Measurements from ENCODE around the gene MIEN1. TPM values are rescaled to one million over a fixed set of nuclear protein-coding genes. Genes with fewer than 3 reads are reported as not detected.
A peak's percentile ranks its signal among the peaks of the same experiment; 100 is the strongest.

Gene MIEN1
- total RNA-seq, 1 experiment from 2014 or later: 50.8 TPM

DNA sequence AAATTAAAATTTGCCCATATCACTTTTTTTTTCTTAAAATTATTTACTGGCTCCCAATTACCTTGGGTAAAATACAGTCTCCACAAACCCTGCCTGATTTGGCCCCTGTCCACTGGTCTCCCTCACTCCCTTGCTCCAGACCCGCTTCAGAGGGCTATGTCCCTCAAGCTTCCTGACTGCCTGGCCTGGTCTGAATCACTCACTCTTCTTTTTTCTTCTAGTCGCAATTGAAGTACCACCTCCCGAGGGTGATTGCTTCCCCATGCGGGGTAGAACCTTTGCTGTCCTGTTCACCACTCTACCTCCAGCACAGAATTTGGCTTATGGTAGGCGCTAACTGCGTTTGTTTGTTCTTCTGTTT is 41.9 kb downstream of the MIEN1 start:
- H3K4me1 ChIP-seq (ENCODE audit: insufficient read depth, low read length): peaks cover 9% of the 10 kb centered on the region
- Mint-ChIP-seq H3K27ac (peak overlapping the region; percentile 96 to 99 (median 98)), H3K36me3 (ENCODE audit: insufficient read depth in 1 of 3, low read depth in 3 of 3) (peaks cover 6 to 20% (median 12%) of the 10 kb centered on the region in 3 experiments; a peak in 6 of 7 replicates), H3K27me3 (ENCODE audit: low read depth) (no peaks in the 10 kb centered on the region), H3K9me3 (no peaks in the 10 kb centered on the region), H3K4me3 (peak overlapping the region; percentile 85 to 88), H3K4me1 (peaks cover 33 to 35% of the 10 kb centered on the region in 2 experiments)
- DNase-seq: no peak
- no peak overlapping the region for H2BK15ac ChIP-seq (ENCODE audit: low read depth, low read length)
- H3K79me2 ChIP-seq (ENCODE audit: insufficient read depth, low read length): no peaks in the 10 kb centered on the region
- no peak overlapping the region for H3K56ac ChIP-seq (ENCODE audit: insufficient read length, low read depth, low read length)
- no peak overlapping the region for H3K18ac ChIP-seq (ENCODE audit: insufficient read length, low read depth, low read length)
- no peak overlapping the region for H4K91ac ChIP-seq (ENCODE audit: insufficient read length, low read depth, low read length)
- no peak overlapping the region for H2BK20ac ChIP-seq (ENCODE audit: low read depth, low read length, poor library complexity, severe bottlenecking)
- no peak overlapping the region for H3K4ac ChIP-seq (ENCODE audit: low read depth, low read length)
- no peak overlapping the region for H2BK120ac ChIP-seq (ENCODE audit: low read depth, low read length, poor library complexity, severe bottlenecking)
- no peaks in the 10 kb centered on the region for H4K20me1 ChIP-seq (ENCODE audit: control insufficient read depth, insufficient read depth, insufficient read length)
- no peak overlapping the region for H3T11ph ChIP-seq (ENCODE audit: low read length)
- H3K14ac ChIP-seq (ENCODE audit: insufficient read depth, low read length): no peak overlapping the region
- H2AK5ac ChIP-seq (ENCODE audit: insufficient read length, low read length): no peak overlapping the region
- no peaks in the 10 kb centered on the region for H3K9me3 ChIP-seq (ENCODE audit: control insufficient read depth, low read depth, low read length)
- H2BK5ac ChIP-seq (ENCODE audit: insufficient read length, low read length): no peak overlapping the region
- H2BK12ac ChIP-seq (ENCODE audit: insufficient read length, low read depth, low read length): no peak overlapping the region
- H3K27ac ChIP-seq (ENCODE audit: insufficient read length, low read depth, low read length): peak overlapping the region; percentile 74
- H4K8ac ChIP-seq (replicated peaks; ENCODE audit: insufficient read length, low read depth, low read length): no peak overlapping the region
- H3K4me2 ChIP-seq (ENCODE audit: insufficient read depth, insufficient read length, low read length): peak overlapping the region; percentile 76
- no CpG with 5 or more reads among the region's 6 CpGs for WGBS (ENCODE audit: extremely low coverage, insufficient read length, low lambda C conversion rate)
- no peak overlapping the region for H3K23ac ChIP-seq (ENCODE audit: insufficient read length, low read depth, low read length)
- TF ChIP-seq, protein P1, sequence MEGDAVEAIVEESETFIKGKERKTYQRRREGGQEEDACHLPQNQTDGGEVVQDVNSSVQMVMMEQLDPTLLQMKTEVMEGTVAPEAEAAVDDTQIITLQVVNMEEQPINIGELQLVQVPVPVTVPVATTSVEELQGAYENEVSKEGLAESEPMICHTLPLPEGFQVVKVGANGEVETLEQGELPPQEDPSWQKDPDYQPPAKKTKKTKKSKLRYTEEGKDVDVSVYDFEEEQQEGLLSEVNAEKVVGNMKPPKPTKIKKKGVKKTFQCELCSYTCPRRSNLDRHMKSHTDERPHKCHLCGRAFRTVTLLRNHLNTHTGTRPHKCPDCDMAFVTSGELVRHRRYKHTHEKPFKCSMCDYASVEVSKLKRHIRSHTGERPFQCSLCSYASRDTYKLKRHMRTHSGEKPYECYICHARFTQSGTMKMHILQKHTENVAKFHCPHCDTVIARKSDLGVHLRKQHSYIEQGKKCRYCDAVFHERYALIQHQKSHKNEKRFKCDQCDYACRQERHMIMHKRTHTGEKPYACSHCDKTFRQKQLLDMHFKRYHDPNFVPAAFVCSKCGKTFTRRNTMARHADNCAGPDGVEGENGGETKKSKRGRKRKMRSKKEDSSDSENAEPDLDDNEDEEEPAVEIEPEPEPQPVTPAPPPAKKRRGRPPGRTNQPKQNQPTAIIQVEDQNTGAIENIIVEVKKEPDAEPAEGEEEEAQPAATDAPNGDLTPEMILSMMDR (conservative IDR thresholded peaks at IDR 0.05): no peak
- H3K23me2 ChIP-seq (ENCODE audit: insufficient read length, low read depth, low read length, poor library complexity, severe bottlenecking): peaks cover 9% of the 10 kb centered on the region
- no peak overlapping the region for H2AFZ ChIP-seq (ENCODE audit: low read length)
- H3K79me1 ChIP-seq (ENCODE audit: insufficient read depth, low read depth, low read length, poor library complexity, severe bottlenecking): no peaks in the 10 kb centered on the region
- peak overlapping the region; percentile 85 for H3K9ac ChIP-seq (ENCODE audit: extremely low read depth, insufficient read length, low read length)
- no peak overlapping the region for H4K5ac ChIP-seq (ENCODE audit: insufficient read length, low read depth, low read length)
- no peaks in the 10 kb centered on the region for H3K27me3 ChIP-seq (ENCODE audit: insufficient read depth, low read length)

All from H9 (cell line).